NCI-H524 treated with DMSO at 0.1 percent for 48 hours (cell line): ENCODE results near the gene LRTM2.
A peak's percentile ranks its signal among the peaks of the same experiment; 100 is the strongest.

Source experiments
- DNase-seq: peaks from one replicate; lab custom pipeline; 2025; lab: John Stamatoyannopoulos, UW

Gene LRTM2

DNA sequence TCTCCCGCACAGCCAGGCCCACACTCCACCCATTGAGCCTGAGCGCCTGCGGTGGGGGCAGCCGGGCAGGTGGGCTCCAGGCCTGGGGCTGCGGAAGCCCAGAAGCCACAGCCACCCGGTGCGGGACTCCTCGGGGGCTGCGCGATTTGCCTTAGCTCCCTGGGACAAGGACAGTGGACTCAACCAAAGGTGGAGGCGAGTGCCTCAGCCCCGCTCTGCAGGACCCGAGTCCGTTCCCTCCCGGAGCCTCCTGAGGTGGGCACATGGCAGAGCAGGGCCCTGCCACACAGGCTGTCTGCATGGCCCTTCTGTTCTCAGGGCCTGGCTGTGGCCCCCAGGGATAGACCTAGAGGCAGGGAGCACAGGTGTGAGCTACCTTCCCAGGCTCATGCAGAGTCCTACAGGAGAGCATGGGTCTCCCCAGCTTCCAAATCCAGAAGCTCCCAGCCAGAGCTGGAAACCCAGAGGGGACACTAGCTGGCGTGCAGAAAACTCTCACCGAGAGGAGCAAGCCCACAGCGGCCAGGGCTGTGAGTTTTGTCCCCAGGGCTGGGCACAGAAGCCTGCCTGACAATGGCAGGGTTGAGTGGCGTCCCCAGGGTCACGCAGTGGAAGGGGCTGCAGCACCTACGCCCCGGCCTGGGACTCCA is 22.2 kb upstream of the LRTM2 start:
- no peak for DNase-seq

- DNase-seq = no peak
Measured at GRCh38 chr12:1798641-1799020, 21.7 kb upstream of the LRTM2 start.

DNA sequence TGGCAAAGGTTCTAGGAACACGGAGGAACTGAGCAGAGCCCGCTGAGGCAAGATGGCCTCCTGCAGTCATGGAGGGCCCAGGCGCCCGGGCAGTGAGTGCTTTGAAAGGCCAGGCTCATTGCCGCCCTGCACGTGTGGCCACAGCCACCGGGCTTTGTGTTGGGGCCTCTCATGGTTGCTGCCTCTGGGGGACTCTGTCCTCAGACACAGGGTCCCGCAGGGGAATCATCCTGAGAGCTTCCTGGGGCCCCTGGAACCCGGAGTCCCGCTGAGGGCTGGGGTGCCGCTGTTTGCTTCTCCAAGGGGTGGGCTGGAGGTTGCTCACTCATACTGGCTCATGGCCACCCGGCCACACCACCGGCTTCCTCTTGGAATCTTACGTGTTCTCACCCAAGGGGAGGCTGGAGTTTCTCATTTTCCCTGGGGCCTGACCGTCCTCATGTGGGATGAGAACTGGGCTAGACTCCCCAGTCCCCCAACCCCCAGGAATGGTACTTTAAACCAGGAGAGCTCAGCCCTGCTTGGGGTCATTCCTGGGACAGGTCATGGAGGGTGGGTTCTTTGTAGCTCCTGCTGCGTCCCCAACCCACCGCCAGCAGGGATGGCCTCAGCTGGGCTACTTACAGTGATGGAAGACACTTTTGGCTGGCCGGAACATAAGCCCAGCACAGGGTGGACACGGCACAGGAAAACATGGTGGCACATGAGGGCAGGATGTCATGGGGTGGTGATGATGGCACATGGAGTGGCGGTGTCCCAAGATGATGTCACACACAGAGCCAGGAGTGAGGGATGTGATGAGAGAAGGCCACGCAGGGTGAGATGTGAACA is 21.1 kb upstream of the LRTM2 start:
- no peak for DNase-seq

DNA sequence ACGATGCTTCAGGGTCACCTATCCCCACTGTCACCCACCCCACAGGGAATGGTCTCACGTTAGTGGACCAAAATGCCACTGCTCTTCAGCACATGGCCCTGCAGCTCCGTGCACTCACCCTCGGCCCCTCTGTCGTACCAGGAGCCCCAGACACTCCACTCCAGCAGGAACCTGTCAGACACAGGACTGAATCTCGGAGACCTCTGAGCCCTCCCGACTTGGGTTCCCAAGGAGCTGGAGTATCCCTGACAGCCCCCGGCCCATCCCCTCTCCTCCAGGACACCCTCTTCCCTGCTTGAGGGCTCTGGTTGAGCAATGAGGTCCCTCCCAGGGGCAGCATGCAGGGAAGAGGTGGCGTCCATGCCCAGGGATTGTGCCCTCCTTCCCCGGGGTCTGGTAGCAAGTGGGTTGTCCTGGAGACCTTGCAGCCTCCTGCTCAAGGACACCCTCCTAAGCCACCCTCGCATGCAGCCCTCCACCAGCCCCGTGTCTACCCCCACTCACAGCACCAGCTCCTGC is 20.4 kb upstream of the LRTM2 start:
- DNase-seq = no peak

DNA sequence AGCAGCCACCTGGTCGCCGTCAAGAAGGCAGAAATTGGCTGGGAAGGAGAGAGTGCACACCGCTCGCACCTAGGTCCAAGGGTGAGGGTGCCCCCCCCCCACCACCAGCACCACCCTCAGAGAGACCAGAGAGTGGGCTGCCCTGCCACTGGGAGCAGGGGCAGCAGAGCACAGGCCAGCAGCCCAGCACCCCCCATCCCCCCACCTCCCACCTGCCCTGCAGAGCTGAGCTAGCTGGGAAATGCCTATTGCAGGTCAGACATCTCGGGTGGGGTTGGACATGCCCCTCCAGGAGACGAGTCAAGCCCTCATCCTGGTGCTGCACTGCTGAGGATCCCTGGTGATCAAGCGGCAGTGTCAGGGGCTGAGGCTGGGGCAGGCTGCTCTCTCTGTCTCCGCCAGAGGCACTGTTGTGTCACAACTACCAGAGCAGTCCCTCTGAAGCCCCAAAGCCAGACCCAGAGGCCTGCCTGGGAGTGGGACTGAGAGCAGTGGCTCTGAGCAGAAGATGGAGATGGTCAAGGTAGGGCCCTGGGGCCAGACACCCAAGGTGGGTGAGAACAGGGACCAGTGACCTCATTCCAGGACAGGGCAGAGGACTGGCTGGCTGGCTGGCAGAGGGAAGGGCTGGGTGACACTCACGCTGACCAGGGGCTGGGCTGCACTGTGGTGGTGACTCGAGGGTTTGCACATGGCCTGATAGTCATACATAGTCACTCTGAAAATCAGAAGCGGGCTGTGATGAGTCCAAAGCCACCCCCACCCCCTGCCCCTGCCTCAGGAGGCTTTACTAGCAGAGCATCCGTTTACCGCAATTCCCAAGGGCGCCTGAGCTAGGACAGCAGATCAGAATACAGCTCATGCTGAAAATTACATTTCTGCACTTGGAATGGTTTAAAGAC is 19.7 kb upstream of the LRTM2 start:
- DNase-seq = no peak

- no peak for DNase-seq
Measured at GRCh38 chr12:1801303-1801975, 18.9 kb upstream of the LRTM2 start.

- DNase-seq = no peak
Measured at GRCh38 chr12:1803736-1804135, 16.6 kb upstream of the LRTM2 start.

GRCh38 chr12:1804545-1805332 is 15.6 kb upstream of the LRTM2 start:
- peak; percentile 26 for DNase-seq

DNA sequence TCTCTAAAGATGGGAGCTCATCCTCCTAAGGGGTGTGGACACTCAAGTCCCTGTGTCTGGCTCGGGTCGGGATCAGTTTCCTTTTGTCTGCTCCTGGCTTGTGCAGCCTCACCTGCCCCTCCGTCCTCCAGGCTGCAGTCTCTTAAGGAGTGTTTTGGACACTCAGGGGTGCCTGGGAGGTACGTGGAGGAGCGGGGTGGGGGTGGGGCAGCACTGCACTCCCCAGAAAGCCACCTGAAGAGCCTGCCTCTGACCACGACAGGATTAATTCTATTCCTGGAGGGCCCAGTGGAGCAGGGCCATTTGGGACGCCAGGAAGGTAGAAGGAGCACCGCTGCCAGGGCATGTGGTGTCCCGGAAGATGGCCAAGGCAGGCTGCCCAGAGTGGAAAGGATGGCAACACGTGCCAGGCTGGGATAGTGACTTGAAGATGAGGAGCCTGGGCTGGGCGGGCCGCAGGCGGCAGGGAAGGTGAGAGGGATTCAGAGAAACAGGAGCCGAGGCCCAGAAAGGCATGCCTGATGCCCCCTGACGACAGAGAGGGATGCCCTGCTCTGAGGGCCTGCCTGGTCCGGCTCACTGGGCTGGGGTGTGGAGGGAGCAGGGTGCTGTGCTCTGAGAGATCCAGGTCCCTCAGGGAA is 14.8 kb upstream of the LRTM2 start:
- DNase-seq = no peak

GRCh38 chr12:1806301-1807086 is 13.9 kb upstream of the LRTM2 start:
- no peak for DNase-seq

- DNase-seq = no peak
Measured at GRCh38 chr12:1807087-1807860, 13.1 kb upstream of the LRTM2 start.

- no peak for DNase-seq
Measured at GRCh38 chr12:1808036-1808797, 12.1 kb upstream of the LRTM2 start.

GRCh38 chr12:1808798-1809480 is 11.4 kb upstream of the LRTM2 start:
- DNase-seq = no peak

- DNase-seq = no peak
Measured at GRCh38 chr12:1809591-1810190, 10.7 kb upstream of the LRTM2 start.

GRCh38 chr12:1810201-1810930 is 10.0 kb upstream of the LRTM2 start:
- DNase-seq = no peak

- DNase-seq = no peak
Measured at GRCh38 chr12:1810931-1811280, 9.5 kb upstream of the LRTM2 start.
